NCI-H1105 treated with DMSO at 0.1 percent for 48 hours (cell line): ENCODE results near the gene DIP2C.
A peak's percentile ranks its signal among the peaks of the same experiment; 100 is the strongest.
"Not testable (repeated sequence)": the region's sequence is repeated elsewhere in the genome, so short reads cannot be mapped to it uniquely, and the experiment has no call there.

Source experiments
- DNase-seq: peaks from one replicate; lab custom pipeline; 2025; lab: John Stamatoyannopoulos, UW

DIP2C gene, protein sequence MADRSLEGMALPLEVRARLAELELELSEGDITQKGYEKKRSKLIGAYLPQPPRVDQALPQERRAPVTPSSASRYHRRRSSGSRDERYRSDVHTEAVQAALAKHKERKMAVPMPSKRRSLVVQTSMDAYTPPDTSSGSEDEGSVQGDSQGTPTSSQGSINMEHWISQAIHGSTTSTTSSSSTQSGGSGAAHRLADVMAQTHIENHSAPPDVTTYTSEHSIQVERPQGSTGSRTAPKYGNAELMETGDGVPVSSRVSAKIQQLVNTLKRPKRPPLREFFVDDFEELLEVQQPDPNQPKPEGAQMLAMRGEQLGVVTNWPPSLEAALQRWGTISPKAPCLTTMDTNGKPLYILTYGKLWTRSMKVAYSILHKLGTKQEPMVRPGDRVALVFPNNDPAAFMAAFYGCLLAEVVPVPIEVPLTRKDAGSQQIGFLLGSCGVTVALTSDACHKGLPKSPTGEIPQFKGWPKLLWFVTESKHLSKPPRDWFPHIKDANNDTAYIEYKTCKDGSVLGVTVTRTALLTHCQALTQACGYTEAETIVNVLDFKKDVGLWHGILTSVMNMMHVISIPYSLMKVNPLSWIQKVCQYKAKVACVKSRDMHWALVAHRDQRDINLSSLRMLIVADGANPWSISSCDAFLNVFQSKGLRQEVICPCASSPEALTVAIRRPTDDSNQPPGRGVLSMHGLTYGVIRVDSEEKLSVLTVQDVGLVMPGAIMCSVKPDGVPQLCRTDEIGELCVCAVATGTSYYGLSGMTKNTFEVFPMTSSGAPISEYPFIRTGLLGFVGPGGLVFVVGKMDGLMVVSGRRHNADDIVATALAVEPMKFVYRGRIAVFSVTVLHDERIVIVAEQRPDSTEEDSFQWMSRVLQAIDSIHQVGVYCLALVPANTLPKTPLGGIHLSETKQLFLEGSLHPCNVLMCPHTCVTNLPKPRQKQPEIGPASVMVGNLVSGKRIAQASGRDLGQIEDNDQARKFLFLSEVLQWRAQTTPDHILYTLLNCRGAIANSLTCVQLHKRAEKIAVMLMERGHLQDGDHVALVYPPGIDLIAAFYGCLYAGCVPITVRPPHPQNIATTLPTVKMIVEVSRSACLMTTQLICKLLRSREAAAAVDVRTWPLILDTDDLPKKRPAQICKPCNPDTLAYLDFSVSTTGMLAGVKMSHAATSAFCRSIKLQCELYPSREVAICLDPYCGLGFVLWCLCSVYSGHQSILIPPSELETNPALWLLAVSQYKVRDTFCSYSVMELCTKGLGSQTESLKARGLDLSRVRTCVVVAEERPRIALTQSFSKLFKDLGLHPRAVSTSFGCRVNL (N-terminal part only)

DNA sequence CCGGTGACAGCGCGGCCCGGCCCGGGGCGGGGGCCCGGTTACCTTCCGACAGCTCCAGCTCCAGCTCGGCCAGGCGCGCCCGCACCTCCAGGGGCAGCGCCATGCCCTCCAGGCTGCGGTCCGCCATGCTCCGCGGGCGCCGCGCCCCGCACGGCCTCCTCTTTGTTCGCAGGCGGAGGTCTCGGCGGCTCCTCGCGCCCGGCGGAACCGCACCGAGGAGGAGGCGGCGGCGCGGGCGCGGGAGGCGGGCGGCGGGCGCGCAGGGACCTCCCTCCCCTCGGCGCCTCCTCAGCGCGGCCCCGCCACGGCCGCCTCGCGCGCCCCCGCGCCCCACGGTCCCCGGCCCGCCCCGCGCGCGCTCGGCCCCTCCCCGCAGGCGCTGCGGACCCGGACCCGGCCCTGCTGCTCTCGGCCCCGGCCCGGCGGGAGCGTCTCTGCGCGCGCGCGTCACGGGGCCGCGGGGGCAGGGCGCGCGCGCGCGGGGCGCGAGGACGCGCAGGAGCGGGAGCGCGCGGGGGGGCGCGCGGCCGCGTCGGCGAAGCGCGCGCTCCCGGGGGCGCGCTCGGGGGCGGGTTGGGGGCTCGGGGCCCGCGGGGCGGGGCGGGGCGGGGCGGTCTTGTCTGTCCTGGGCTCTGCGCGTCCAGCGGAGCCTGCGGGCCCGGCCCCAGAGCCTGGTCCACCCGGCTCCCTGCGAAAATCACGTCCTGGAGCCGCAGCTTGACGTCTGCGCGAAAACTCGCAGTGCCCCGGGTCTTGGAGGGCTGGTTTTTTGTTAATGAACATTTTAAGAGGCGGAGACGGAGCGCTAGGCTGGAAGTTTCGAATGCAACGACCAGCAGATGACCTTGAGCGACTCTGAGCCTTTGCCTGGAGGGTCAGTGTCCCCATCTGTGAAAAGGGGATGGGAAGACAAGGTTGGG is at the start of gene DIP2C:
Gene DIP2C, minus strand, starts transcription at position 217 of the 920 bp plus-strand sequence. Its CDS starts 90 bp downstream, at position 127.
- DNase-seq, result peak; percentile 32

GRCh38 chr10:734481-734880 is 45.0 kb upstream of the DIP2C start:
- DNase-seq, result no peak

GRCh38 chr10:733086-733485 is 43.6 kb upstream of the DIP2C start:
- no peak for DNase-seq

- no peak for DNase-seq
Observed at GRCh38 chr10:729213-729612, 39.7 kb upstream of the DIP2C start.

DNA sequence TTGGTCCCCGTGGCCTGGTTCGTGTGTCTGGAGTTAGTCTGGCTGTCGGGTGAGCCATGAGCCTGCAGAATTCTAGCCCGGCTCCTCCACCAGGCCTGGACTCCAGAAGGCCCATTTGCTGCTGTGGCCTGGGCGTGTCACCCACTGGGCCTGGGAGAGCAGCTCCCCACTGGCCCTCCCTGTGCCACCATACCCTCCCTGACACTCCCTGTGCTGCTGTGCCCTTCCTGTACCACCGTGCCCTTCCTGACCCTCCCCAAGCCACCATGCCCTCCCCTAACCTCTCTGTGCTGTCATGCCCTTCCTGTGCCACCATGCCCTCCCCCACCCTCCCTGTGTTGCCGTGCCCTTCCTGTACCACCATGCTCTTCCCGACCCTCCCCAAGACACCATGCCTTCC is 39.1 kb upstream of the DIP2C start:
- no peak for DNase-seq

DNA sequence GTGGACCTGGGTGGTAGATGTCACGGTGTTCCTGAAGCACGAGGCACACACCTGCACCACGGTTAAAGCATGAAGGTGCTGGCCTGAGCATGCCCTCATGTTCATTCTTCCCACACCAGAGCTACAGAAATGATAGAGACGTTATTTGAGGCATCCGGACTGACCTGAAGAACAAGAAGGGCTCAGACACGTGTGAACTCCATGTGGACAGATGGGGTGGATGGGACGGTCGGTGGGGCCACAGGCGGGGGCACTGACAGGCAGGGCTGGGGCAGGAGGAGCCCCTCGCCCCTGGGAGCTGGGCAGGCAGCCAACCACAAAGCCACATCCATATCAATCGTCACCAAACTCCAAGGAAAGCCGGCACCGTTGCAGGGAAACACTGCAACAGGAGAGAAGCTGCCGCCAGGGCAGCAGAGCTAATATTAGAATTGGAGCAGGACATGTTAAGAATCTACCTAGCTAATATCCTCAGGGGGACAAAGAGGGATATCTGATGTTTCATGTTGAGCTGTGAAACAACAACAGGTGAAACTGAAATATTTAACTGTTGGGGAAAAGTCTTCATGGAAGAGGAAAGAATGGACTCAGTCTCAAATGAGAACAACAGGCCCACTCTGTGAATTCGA is 37.8 kb upstream of the DIP2C start:
- no peak for DNase-seq

- no peak for DNase-seq
Observed at GRCh38 chr10:725786-726185, 36.3 kb upstream of the DIP2C start.

DNA sequence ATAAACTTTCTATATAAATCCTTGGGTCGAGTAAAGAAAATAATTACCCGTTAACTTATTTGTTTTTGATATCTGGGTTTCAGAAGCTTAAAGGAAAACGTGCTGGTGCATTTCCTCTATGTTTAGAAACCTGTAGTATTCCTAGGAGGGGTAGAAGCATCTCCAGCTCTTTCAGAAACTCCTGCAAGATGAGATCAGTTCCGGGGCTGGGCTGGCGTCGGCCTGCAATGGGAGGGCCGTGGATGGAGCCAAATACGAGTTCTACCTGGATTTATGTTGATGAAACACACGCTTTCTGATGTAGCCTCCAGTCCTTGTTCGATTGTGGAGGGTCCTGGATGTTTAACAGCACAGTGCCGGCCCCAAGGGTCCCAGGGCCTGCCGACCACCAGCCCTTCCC is 35.8 kb upstream of the DIP2C start:
- no peak for DNase-seq

DNA sequence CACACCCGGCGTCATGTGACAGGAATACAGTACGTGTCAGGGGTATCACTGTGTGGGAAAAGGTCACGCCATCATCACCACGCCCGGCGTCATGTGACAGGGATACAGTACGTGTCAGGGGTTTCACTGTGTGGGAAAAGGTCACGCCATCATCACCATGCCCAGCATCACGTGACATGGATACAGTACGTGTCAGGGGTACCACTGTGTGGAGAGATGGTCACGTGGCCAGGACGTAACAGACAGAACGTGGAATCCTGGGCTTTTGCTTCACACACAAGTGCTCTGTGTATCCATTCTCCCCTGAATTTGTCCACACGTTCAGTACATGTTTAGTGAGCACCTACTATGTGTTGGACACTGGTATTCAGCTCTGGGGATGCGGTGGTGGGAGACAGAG is 34.5 kb upstream of the DIP2C start:
- no peak for DNase-seq

- no peak for DNase-seq
Observed at GRCh38 chr10:722281-723060, 33.0 kb upstream of the DIP2C start.

- no peak for DNase-seq
Observed at GRCh38 chr10:718143-718700, 28.8 kb upstream of the DIP2C start.

DNA sequence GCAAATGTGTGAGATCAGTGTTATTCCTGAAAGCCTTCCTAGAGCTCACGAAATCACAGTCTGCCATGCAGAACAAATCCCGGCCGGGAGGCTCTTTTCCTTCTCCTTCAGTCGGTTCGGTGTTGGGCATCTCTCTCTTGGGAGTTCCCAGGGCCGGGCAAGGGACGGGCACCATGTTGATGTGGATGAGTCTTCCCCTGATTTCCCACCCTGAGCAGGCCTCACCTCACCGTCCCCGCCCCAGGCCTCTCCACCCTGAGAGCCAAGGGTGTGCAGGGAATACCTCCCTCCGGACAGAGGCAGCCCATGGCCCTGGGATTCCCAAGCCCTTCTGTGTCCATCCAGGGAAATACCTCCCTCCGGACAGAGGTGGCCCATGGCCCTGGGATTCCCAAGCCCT is 28.0 kb upstream of the DIP2C start:
- DNase-seq, result no peak

DNA sequence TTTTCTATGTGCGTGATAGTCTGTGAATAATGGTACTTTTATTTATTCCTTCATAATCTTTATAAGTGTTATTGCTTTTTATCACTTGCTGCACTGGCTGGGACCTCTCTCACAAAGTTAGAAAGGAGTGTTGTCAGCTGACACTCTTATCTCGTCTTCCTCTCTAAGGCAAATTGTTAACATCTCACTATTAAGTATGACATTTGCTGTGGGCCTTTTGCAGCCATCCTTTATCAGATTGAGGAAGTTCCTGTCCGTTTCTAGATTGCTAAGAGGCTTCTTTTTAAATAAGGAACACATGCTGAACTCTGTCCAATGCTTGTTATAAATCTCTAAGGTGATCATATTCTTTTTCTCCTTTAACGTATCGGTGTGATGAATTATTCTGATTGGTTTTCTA is 27.4 kb upstream of the DIP2C start:
- no peak for DNase-seq

- no peak for DNase-seq
Observed at GRCh38 chr10:714214-714613, 24.7 kb upstream of the DIP2C start.

GRCh38 chr10:712575-712974 is 23.1 kb upstream of the DIP2C start:
- DNase-seq, result no peak

GRCh38 chr10:712089-712488 is 22.6 kb upstream of the DIP2C start:
- no peak for DNase-seq

GRCh38 chr10:707861-708260 is 18.4 kb upstream of the DIP2C start:
- no peak for DNase-seq

DNA sequence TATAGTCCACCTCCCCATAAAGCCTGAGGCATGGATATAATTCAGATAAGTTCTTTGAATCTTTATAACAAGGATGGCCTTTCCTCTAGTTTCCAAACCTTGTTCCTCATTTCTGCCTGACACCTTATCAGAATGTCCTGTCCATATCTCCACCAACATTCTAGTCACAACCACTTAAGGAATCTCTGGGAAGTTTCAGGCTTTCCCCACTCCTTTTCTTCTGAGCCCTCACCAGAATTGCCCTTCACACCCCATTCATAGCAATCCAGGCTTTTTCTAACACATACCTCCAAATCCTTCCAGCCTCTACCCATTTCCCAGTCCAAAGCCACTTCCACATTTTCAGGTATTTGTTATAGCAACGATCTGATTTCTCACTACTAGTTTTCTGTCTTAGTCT is 18.0 kb upstream of the DIP2C start:
- no peak for DNase-seq

GRCh38 chr10:703118-703517 is 13.7 kb upstream of the DIP2C start:
- DNase-seq, result no peak

DNA sequence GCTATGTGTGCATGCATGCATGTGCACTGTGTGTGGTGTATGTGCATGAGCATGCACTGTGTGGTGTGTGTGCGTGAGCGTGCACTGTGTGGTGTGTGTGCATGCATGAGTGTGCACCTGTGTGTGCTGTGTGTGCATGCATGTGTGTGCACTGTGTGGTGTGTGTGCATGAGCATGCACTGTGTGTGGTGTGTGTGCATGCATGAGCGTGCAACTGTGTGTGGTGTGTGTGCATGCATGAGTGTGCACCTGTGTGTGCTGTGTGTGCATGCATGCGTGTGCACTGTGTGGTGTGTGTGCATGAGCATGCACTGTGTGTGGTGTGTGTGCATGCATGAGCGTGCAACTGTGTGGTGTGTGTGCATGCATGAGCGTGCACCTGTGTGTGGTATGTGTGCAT is 10.7 kb upstream of the DIP2C start:
- DNase-seq, result not testable (repeated sequence)
